Measurements from ENCODE around the gene NCCRP1. TPM values are rescaled to one million over a fixed set of nuclear protein-coding genes. Genes with fewer than 3 reads are reported as not detected.

The NCCRP1 gene
- total and polyA plus RNA-seq, 10 of the 15 experiments (the other 5 are each of a cell fraction or from before 2014, with no cell fraction given) = not detected

DNA sequence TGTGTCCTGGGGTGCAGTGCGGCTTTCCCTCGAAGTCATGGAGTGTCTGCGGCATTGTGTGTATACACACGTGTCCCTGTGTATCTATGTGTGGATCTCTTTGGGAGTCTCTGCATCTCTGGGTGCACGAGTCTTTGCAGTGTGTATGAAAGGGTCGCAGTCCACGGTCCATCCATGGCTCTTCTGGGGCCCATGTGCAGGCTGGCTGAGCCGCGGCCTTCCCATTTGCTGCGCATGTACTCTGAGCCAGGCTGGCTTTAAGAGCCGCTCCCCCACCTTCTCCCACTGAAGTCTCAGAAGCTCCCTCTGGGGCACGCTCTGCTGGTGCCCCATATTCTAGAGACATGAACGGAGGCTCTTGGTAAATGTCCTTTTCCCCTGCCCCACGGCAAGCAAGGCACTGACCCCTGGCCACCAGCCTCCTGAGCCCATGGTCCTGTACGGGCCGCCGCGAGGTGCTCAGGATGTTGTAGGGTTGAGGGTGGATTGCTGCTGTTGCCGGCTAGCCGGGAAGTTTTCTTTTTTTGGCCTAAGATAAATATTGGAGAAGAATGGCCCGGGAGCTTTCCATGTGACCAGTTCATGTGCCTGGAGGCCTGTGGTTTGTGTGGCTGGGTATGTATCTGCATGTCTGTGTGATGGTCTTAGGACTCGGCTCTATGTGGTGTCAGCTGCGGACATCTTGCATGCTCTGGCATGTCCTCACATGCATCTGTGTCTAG, 39.3 kb upstream of the NCCRP1 start:
- no peaks in the 10 kb centered on the region for H3K79me2 ChIP-seq (ENCODE audit: control insufficient read depth, insufficient read depth, low read length)
- FAIRE-seq (no peak), DNase-seq (ENCODE audit: low read depth, low spot score) (no peak), ATAC-seq (no peak)
- WGBS (ENCODE audit: insufficient coverage, insufficient replicate concordance, low lambda C conversion rate, missing lambda C conversion rate) = 84% methylated on average over 23 of the region's 23 CpGs
- TF ChIP-seq YBX1 (IDR thresholded peaks at IDR 0.05) (no peak), POU2F2 (IDR thresholded peaks at IDR 0.05; ENCODE audit: borderline replicate concordance, low read depth, low read length) (no peak)
- no peak overlapping the region for H3K4me2 ChIP-seq (ENCODE audit: control insufficient read depth, insufficient read depth)
- H3K4me3 ChIP-seq = no peak overlapping the region
- H3K9me3 ChIP-seq (replicated peaks; ENCODE audit: control insufficient read depth, insufficient read depth, low read length) = no peaks in the 10 kb centered on the region
- intact Hi-C loops (cut with micrococcal nuclease; ENCODE audit: unreplicated experiment) (no loop called here), in situ Hi-C loops (cut with MboI) (no loop called here)
- no peak overlapping the region for H3K27ac ChIP-seq (ENCODE audit: control insufficient read depth, insufficient read depth)
- H3K4me1 ChIP-seq (ENCODE audit: control insufficient read depth, insufficient read depth, low read length) = no peaks in the 10 kb centered on the region
- no peak overlapping the region for H3K9ac ChIP-seq (ENCODE audit: control insufficient read depth, insufficient read depth, low read length)
- ChIA-PET SMC1A (ENCODE audit: uncharacterized antibody, unreplicated experiment) (no interaction called here), CTCF (no interaction called here), POLR2A (no interaction called here), RAD21 (ENCODE audit: unreplicated experiment) (no interaction called here)
- no peaks in the 10 kb centered on the region for H4K20me1 ChIP-seq (ENCODE audit: control insufficient read depth, insufficient read depth)
- no peaks in the 10 kb centered on the region; a peak in 1 of 4 replicates for H3K36me3 ChIP-seq (ENCODE audit: control insufficient read depth in 2 of 2, insufficient read depth in 2 of 2, low read length in 1 of 2)
- no TSS peak for BruUV-seq (replicated peaks)
- no peaks in the 10 kb centered on the region for H3K27me3 ChIP-seq (replicated peaks in 1 of 2; ENCODE audit: control insufficient read depth in 2 of 2, insufficient read depth in 2 of 2, low read length in 1 of 2)
- no peak overlapping the region for H2AFZ ChIP-seq (ENCODE audit: control insufficient read depth, low read depth, low read length)

DNA sequence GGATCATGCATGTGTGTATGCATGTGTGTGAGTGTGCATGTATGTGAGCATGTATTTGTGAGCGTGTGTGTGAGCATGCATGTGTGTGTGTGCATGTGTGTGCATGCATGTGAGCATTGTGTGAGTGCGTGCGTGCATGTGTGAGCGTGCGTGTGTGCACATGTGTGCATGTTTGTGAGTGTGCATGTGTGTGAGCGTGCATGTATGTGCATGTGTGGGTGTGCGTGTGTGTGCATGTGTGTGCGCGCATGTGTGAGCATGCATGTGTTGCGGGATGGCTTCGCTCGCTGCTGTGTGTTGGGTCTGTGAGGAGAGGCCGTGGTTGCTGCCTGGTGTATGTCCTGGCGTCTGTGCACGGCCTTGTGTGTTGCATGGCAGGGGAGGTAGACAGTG, 38.8 kb upstream of the NCCRP1 start:
- CTCF ChIA-PET = no interaction called here
- FAIRE-seq = no peak
- Histone ChIP-seq H3K4me3 (no peak overlapping the region), H3K27me3 (replicated peaks in 1 of 2; ENCODE audit: control insufficient read depth in 2 of 2, insufficient read depth in 2 of 2, low read length in 1 of 2) (no peaks in the 10 kb centered on the region), H3K4me1 (ENCODE audit: control insufficient read depth, insufficient read depth, low read length) (no peaks in the 10 kb centered on the region), H3K4me2 (ENCODE audit: control insufficient read depth, insufficient read depth) (no peak overlapping the region), H3K36me3 (ENCODE audit: control insufficient read depth in 2 of 2, insufficient read depth in 2 of 2, low read length in 1 of 2) (no peaks in the 10 kb centered on the region; a peak in 1 of 4 replicates), H3K27ac (ENCODE audit: control insufficient read depth, insufficient read depth) (no peak overlapping the region), H3K9ac (ENCODE audit: control insufficient read depth, insufficient read depth, low read length) (no peak overlapping the region), H2AFZ (ENCODE audit: control insufficient read depth, low read depth, low read length) (no peak overlapping the region), H3K9me3 (replicated peaks; ENCODE audit: control insufficient read depth, insufficient read depth, low read length) (no peaks in the 10 kb centered on the region), H4K20me1 (ENCODE audit: control insufficient read depth, insufficient read depth) (no peaks in the 10 kb centered on the region), H3K79me2 (ENCODE audit: control insufficient read depth, insufficient read depth, low read length) (no peaks in the 10 kb centered on the region)
- ATAC-seq = no peak
- intact Hi-C loops (cut with micrococcal nuclease; ENCODE audit: unreplicated experiment) (no loop called here), in situ Hi-C loops (cut with MboI) (no loop called here)
- TF ChIP-seq SIN3A (IDR thresholded peaks at IDR 0.05; ENCODE audit: low read depth, low read length) = no peak
- peak; percentile 80; the same call in 1 of the 2 replicates for TF ChIP-seq TCF3 (IDR thresholded peaks at IDR 0.05; ENCODE audit: borderline replicate concordance, insufficient read depth, low read depth, low read length)
- no peak for TF ChIP-seq TAF1 (IDR thresholded peaks at IDR 0.05; ENCODE audit: borderline replicate concordance, low read depth, low read length)
- no peak for TF ChIP-seq FOXM1 (IDR thresholded peaks at IDR 0.05; ENCODE audit: low read depth, low read length)
- TF ChIP-seq CHD2 (IDR thresholded peaks at IDR 0.05; ENCODE audit: borderline replicate concordance, low read depth, low read length) = 0 out of 2 replicates have a peak, but pooled peaks have one; percentile 8
- TF ChIP-seq BCL3 (IDR thresholded peaks at IDR 0.05; ENCODE audit: borderline replicate concordance, insufficient read depth, low read depth, low read length, poor library complexity, severe bottlenecking) = peak; percentile 99
- TF ChIP-seq PBX3 (IDR thresholded peaks at IDR 0.05; ENCODE audit: insufficient replicate concordance, low read depth, low read length) = peak; percentile 75
- BruUV-seq (replicated peaks) = no TSS peak
- RAD21 ChIA-PET (ENCODE audit: unreplicated experiment) = no interaction called here
- SMC1A ChIA-PET (ENCODE audit: uncharacterized antibody, unreplicated experiment) = no interaction called here
- no peak for DNase-seq (ENCODE audit: low read depth, low spot score)
- POLR2A ChIA-PET = no interaction called here
- 92% methylated on average over 12 of the region's 15 CpGs for WGBS (ENCODE audit: insufficient coverage, insufficient replicate concordance, low lambda C conversion rate, missing lambda C conversion rate)

Data from GM12878 (cell line).